HG02938 (cell line): ENCODE data around the gene COL4A1.

Source experiments
- ATAC-seq: cut with Tn5 transposase; IDR thresholded peaks from one replicate; pipeline ENCODE4 v1.9.1; 2021; ENCODE audit warnings: mild to moderate bottlenecking, moderate library complexity; ENCODE audit not compliant: unreplicated experiment

Gene COL4A1

GRCh38 chr13:110310541-110311442, 3.8 kb upstream of the COL4A1 start:
- no peak for ATAC-seq

GRCh38 chr13:110309661-110310524, 2.9 kb upstream of the COL4A1 start:
- no peak for ATAC-seq

- ATAC-seq = no peak
Observed at GRCh38 chr13:110308656-110309359, 1.9 kb upstream of the COL4A1 start.

GRCh38 chr13:110307767-110308655, 1.1 kb upstream of the COL4A1 start:
- ATAC-seq = no peak

GRCh38 chr13:110306340-110306959, 507 bp downstream of the COL4A1 start:
- ATAC-seq = no peak

GRCh38 chr13:110305949-110306339, 1.0 kb downstream of the COL4A1 start:
- ATAC-seq = no peak

GRCh38 chr13:110305544-110305943, 1.4 kb downstream of the COL4A1 start:
- no peak for ATAC-seq

GRCh38 chr13:110305001-110305400, 2.0 kb downstream of the COL4A1 start:
- ATAC-seq = no peak

- no peak for ATAC-seq
Observed at GRCh38 chr13:110304256-110304655, 2.7 kb downstream of the COL4A1 start.

GRCh38 chr13:110303644-110304043, 3.3 kb downstream of the COL4A1 start:
- ATAC-seq = no peak

- no peak for ATAC-seq
Observed at GRCh38 chr13:110302997-110303396, 4.0 kb downstream of the COL4A1 start.

GRCh38 chr13:110301606-110302553, 5.1 kb downstream of the COL4A1 start:
- no peak for ATAC-seq

GRCh38 chr13:110301083-110301482, 5.9 kb downstream of the COL4A1 start:
- ATAC-seq = no peak

GRCh38 chr13:110300090-110300815, 6.7 kb downstream of the COL4A1 start:
- no peak for ATAC-seq

- no peak for ATAC-seq
Observed at GRCh38 chr13:110299283-110299840, 7.6 kb downstream of the COL4A1 start.

- no peak for ATAC-seq
Observed at GRCh38 chr13:110298505-110299282, 8.3 kb downstream of the COL4A1 start.
